Adrenal gland (tissue), 5 donors: ENCODE results near the gene PTTG1IP2.

Experiments used
- CTCF ChIP-seq, 6 experiments: fragments of 450-650 bp in 4 of 6; fragments of 200-600 bp in 2 of 6; sonication (generic) in 1 of 6; IDR thresholded peaks; 1 replicate in 5 of 6; 2 replicates in 1 of 6; pipeline versions ENCODE4 v1.5.1 to v1.8.0; 2016 to 2021; ENCODE audit warnings: antibody characterized with exemption in 6 of 6, mild to moderate bottlenecking in 2 of 6, moderate library complexity in 1 of 6
- POLR2A ChIP-seq, 2 donors: fragments of 450-650 bp; IDR thresholded peaks; one replicate each; pipeline ENCODE4 v1.6.1; 2017; ENCODE audit warnings: antibody characterized with exemption in 2 of 2, mild to moderate bottlenecking in 2 of 2, moderate library complexity in 1 of 2
- donor health status: DM: no; HTN: no; CAD: no.

- no peak for TF ChIP-seq CTCF (IDR thresholded peaks at IDR 0.05)
- no peak for TF ChIP-seq POLR2A (IDR thresholded peaks at IDR 0.05)
These were observed 91.3 kb downstream of the PTTG1IP2 start for GRCh38 chr7:90560730-90561129.
